Measurements from ENCODE around the gene ZNF488. TPM values are rescaled to one million over a fixed set of nuclear protein-coding genes. Genes with fewer than 3 reads are reported as not detected.

Gene ZNF488
- polyA plus RNA-seq, 2 of the 4 experiments (the other 2 are of a cell fraction), result 4.0 to 8.3 TPM

DNA sequence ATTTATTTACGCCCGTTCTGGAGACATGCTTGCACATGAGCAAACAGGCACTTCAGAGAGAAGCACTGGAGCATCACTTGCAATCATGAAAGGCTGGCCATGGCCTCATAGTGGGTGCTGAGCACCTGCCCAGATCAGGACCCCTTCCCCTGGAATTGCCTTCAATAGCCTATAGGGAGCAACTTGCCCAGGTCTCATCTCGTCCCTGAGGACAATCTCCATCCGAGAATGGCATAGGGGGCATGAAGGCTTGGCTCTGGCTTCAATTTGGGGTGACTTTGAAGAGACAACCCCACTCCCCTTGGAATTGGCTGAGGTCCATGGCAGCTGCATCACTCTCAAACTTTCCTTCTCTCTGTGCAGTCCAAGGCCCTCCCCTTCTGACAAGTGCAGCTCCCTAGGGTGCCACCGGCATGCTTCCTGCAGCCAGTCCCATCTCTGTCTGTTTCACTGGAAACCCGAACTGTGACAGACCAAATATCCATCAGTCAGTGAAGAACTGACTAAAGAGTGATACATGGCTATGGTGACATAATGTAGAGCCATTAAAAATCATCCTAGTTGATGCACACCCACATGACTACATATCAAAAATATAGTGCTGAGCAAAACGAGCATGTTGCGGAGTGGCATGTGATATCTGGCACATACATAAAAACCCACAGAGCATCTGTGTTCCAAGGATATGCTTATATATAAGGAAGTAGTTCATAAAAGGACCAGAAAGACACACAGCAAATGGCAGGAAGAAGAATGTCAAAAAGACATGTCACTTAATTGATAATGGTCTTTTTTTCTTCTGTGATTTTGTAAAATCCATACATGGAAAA lies 49.4 kb downstream of the ZNF488 start:
- ATAC-seq (no peak), DNase-seq (ENCODE audit: low read depth in 1 of 2, low spot score in 1 of 2) (no peak), FAIRE-seq (no peak)
- POLR2A ChIA-PET, result no interaction called here
- Histone ChIP-seq H3K4me2 (no peak overlapping the region), H3K27ac (no peak overlapping the region), H3K4me3 (no peak overlapping the region), H3K4me1 (peaks cover 6% of the 10 kb centered on the region; the same call in 1 of the 3 replicates), H3K9me3 (no peaks in the 10 kb centered on the region)
- CTCF ChIA-PET, result no interaction called here
- TF ChIP-seq, protein P1, sequence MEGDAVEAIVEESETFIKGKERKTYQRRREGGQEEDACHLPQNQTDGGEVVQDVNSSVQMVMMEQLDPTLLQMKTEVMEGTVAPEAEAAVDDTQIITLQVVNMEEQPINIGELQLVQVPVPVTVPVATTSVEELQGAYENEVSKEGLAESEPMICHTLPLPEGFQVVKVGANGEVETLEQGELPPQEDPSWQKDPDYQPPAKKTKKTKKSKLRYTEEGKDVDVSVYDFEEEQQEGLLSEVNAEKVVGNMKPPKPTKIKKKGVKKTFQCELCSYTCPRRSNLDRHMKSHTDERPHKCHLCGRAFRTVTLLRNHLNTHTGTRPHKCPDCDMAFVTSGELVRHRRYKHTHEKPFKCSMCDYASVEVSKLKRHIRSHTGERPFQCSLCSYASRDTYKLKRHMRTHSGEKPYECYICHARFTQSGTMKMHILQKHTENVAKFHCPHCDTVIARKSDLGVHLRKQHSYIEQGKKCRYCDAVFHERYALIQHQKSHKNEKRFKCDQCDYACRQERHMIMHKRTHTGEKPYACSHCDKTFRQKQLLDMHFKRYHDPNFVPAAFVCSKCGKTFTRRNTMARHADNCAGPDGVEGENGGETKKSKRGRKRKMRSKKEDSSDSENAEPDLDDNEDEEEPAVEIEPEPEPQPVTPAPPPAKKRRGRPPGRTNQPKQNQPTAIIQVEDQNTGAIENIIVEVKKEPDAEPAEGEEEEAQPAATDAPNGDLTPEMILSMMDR (IDR thresholded peaks at IDR 0.05), result no peak
- TF ChIP-seq HOXB13 (CRISPR knock-in tag; IDR thresholded peaks at IDR 0.05; ENCODE audit: low read depth) (no peak), ZSCAN20 (CRISPR knock-in tag; IDR thresholded peaks at IDR 0.05) (no peak), FOSL2 (IDR thresholded peaks at IDR 0.05) (no peak), FOSL2 (CRISPR knock-in tag; IDR thresholded peaks at IDR 0.05) (no peak), NFE2L2 (conservative IDR thresholded peaks at IDR 0.05; ENCODE audit: low read length) (no peak), MAZ (IDR thresholded peaks at IDR 0.05; ENCODE audit: borderline replicate concordance, low read depth, low read length) (no peak), CBX8 (IDR thresholded peaks at IDR 0.05) (no peak)
- TF ChIP-seq, protein P2, sequence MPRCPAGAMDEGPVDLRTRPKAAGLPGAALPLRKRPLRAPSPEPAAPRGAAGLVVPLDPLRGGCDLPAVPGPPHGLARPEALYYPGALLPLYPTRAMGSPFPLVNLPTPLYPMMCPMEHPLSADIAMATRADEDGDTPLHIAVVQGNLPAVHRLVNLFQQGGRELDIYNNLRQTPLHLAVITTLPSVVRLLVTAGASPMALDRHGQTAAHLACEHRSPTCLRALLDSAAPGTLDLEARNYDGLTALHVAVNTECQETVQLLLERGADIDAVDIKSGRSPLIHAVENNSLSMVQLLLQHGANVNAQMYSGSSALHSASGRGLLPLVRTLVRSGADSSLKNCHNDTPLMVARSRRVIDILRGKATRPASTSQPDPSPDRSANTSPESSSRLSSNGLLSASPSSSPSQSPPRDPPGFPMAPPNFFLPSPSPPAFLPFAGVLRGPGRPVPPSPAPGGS (IDR thresholded peaks at IDR 0.05), result no peak
- TF ChIP-seq, protein P3, sequence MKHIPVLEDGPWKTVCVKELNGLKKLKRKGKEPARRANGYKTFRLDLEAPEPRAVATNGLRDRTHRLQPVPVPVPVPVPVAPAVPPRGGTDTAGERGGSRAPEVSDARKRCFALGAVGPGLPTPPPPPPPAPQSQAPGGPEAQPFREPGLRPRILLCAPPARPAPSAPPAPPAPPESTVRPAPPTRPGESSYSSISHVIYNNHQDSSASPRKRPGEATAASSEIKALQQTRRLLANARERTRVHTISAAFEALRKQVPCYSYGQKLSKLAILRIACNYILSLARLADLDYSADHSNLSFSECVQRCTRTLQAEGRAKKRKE (CRISPR knock-in tag; IDR thresholded peaks at IDR 0.05; ENCODE audit: low read depth), result no peak
- 57% methylated on average over 8 of the region's 8 CpGs for WGBS (ENCODE audit: missing lambda C conversion rate)

DNA sequence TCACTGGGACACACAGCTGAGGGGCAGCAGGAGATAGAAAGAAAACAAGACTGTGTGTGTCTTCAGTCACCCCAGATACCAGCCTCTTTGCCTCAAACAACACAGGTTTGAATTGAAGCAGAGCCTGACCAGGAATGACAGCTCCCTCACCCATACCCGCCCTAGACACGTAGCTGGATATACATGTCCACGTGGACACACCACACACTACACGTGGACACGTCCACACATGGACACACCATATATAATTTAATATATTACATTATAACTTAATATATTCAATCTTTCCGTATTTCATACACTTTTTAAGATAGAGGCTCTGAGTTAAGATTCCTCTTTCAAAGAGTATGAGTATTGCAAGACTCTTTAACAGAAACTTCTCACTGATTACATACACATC lies 50.6 kb downstream of the ZNF488 start:
- no peak overlapping the region for H3K4me3 ChIP-seq
- ChIA-PET POLR2A (no interaction called here), CTCF (interaction anchor here (1.0 to 1.9 kb wide), 3 partner anchors 9 to 22 kb away, joined by 4 to 11 read pairs (median 4); no protein-coding TSS in a partner anchor)
- H3K4me2 ChIP-seq, result no peak overlapping the region
- ATAC-seq, result no peak
- 15% methylated on average over 6 of the region's 6 CpGs for WGBS (ENCODE audit: missing lambda C conversion rate)
- no peaks in the 10 kb centered on the region for H3K9me3 ChIP-seq
- H3K27ac ChIP-seq, result no peak overlapping the region
- DNase-seq (ENCODE audit: low read depth in 1 of 2, low spot score in 1 of 2), result no peak
- peaks cover 6% of the 10 kb centered on the region; the same call in 1 of the 3 replicates for H3K4me1 ChIP-seq
- FAIRE-seq, result no peak
- TF ChIP-seq EHF (CRISPR knock-in tag; IDR thresholded peaks at IDR 0.05), result no peak

DNA sequence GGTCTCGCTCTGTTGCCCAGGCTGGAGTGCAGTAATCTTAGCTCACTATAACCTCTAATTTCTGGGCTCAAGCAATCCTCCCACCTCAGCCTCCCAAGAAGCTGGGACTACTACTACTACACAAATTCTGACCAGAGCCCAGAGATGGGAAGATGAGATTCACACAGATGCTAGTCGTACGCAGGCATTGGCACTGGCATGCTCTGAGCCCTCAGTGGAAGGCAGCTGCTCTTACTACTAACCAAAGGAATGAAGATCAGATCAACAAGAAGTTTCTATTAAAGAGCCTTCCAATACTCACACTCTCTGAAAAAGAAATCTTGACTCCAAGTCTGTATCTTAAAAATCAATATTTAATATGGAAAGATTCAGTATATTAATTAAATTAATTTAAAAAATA lies 51.1 kb downstream of the ZNF488 start:
- Histone ChIP-seq H3K9me3 (no peaks in the 10 kb centered on the region), H3K27ac (no peak overlapping the region), H3K4me2 (no peak overlapping the region), H3K4me3 (no peak overlapping the region), H3K4me1 (peaks cover 6% of the 10 kb centered on the region; the same call in 1 of the 3 replicates)
- DNase-seq (ENCODE audit: low read depth in 1 of 2, low spot score in 1 of 2) (no peak), ATAC-seq (no peak), FAIRE-seq (no peak)
- WGBS (ENCODE audit: missing lambda C conversion rate), result 85% methylated on average over 3 of the region's 3 CpGs
- TF ChIP-seq MAFK (IDR thresholded peaks at IDR 0.05; ENCODE audit: partially characterized antibody), result no peak
- no peak for TF ChIP-seq HDAC2 (IDR thresholded peaks at IDR 0.05)
- TF ChIP-seq, protein P4, sequence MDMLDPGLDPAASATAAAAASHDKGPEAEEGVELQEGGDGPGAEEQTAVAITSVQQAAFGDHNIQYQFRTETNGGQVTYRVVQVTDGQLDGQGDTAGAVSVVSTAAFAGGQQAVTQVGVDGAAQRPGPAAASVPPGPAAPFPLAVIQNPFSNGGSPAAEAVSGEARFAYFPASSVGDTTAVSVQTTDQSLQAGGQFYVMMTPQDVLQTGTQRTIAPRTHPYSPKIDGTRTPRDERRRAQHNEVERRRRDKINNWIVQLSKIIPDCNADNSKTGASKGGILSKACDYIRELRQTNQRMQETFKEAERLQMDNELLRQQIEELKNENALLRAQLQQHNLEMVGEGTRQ (IDR thresholded peaks at IDR 0.05), result no peak
- no peak for TF ChIP-seq JUN (IDR thresholded peaks at IDR 0.05)
- no peak for TF ChIP-seq CHD4 (IDR thresholded peaks at IDR 0.05; ENCODE audit: borderline replicate concordance)
- no peak for TF ChIP-seq GATA3 (IDR thresholded peaks at IDR 0.05; ENCODE audit: borderline replicate concordance)
- TF ChIP-seq, protein P5, sequence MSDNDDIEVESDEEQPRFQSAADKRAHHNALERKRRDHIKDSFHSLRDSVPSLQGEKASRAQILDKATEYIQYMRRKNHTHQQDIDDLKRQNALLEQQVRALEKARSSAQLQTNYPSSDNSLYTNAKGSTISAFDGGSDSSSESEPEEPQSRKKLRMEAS (IDR thresholded peaks at IDR 0.05), result no peak
- no peak for TF ChIP-seq HOXB13 (CRISPR knock-in tag; IDR thresholded peaks at IDR 0.05; ENCODE audit: low read depth)
- no peak for TF ChIP-seq EHMT2 (IDR thresholded peaks at IDR 0.05; ENCODE audit: low read depth)
- no peak for TF ChIP-seq MYC (IDR thresholded peaks at IDR 0.05; ENCODE audit: borderline replicate concordance, low read length)
- TF ChIP-seq ZC3H11A (IDR thresholded peaks at IDR 0.05), result no peak
- TF ChIP-seq CHD2 (IDR thresholded peaks at IDR 0.05; ENCODE audit: low read length, partially characterized antibody), result no peak
- TF ChIP-seq, protein P6, sequence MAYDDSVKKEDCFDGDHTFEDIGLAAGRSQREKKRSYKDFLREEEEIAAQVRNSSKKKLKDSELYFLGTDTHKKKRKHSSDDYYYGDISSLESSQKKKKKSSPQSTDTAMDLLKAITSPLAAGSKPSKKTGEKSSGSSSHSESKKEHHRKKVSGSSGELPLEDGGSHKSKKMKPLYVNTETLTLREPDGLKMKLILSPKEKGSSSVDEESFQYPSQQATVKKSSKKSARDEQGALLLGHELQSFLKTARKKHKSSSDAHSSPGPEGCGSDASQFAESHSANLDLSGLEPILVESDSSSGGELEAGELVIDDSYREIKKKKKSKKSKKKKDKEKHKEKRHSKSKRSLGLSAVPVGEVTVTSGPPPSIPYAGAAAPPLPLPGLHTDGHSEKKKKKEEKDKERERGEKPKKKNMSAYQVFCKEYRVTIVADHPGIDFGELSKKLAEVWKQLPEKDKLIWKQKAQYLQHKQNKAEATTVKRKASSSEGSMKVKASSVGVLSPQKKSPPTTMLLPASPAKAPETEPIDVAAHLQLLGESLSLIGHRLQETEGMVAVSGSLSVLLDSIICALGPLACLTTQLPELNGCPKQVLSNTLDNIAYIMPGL (CRISPR knock-in tag; IDR thresholded peaks at IDR 0.05; ENCODE audit: borderline replicate concordance), result no peak
- TF ChIP-seq, protein P3 (CRISPR knock-in tag; IDR thresholded peaks at IDR 0.05; ENCODE audit: low read depth), result no peak
- CTCF ChIA-PET, result interaction anchor here (1.0 to 3.2 kb wide), 5 partner anchors 7 to 309 kb away, joined by 3 to 11 read pairs (median 4); no protein-coding TSS in a partner anchor
- POLR2A ChIA-PET, result no interaction called here

Data from A549 (cell line).